SK-N-SH (cell line): Measurements from ENCODE around the gene KRT24. TPM values are rescaled to one million over a fixed set of nuclear protein-coding genes. Genes with fewer than 3 reads are reported as not detected.

Source experiments
- CTCF ChIA-PET: fragments of 300-600, 350-600 bp; formaldehyde crosslinking; extraction: SDS; loops from one replicate; lab custom pipeline; 2021; lab: Yijun Ruan, JAX
- POLR2A ChIA-PET: fragments of 350-600 bp; sonication (Branson Sonifier 250); formaldehyde crosslinking; extraction: SDS; loops from one replicate; lab custom pipeline; 2020; ENCODE audit warnings: antibody characterized with exemption, inconsistent platforms; lab: Yijun Ruan, JAX
- DNase-seq: peaks from one replicate; pipeline ENCODE4 v3.0.0; 2012
- H2AFZ ChIP-seq: fragments of 200-600 bp; sonication (generic); 2 replicates; pipeline ENCODE4 v1.8.1; 2016; ENCODE audit warnings: antibody characterized with exemption, mild to moderate bottlenecking, low read depth
- H3F3A ChIP-seq: fragments of 200-600 bp; sonication (generic); replicated peaks from 2 replicates; pipeline ENCODE3; 2016; ENCODE audit warnings: antibody characterized with exemption, mild to moderate bottlenecking; ENCODE audit not compliant: insufficient read depth
- H3K27ac ChIP-seq, 2 experiments: fragments of 200-500 bp in 1 of 2; fragments of 200-600 bp in 1 of 2; sonication (Bioruptor generic) in 1 of 2; sonication (generic), shearing (Covaris generic) in 1 of 2; 2 replicates each; pipeline versions ENCODE4 v1.5.1 to v1.6.1; 2014 to 2016; ENCODE audit warnings: low read depth in 2 of 2, inconsistent platforms in 1 of 2, low read length in 1 of 2, mild to moderate bottlenecking in 1 of 2, mixed read lengths in 1 of 2
- H3K27me3 ChIP-seq: fragments of 200-600 bp; sonication (generic), shearing (Covaris generic); 2 replicates; pipeline ENCODE4 v1.6.1; 2016; ENCODE audit warnings: mixed run types; ENCODE audit not compliant: insufficient read depth
- H3K36me3 ChIP-seq, 2 experiments: fragments of 200-500 bp in 1 of 2; fragments of 200-600 bp in 1 of 2; sonication (Bioruptor generic) in 1 of 2; sonication (generic) in 1 of 2; replicated peaks in 1 of 2; 2 replicates each; pipeline versions ENCODE3 to v1.5.1; 2014 to 2016; ENCODE audit warnings: low read length in 1 of 2, mild to moderate bottlenecking in 1 of 2; ENCODE audit not compliant: insufficient read depth in 2 of 2, control insufficient read depth in 1 of 2
- H3K4me1 ChIP-seq, 2 experiments: fragments of 200-500 bp in 1 of 2; fragments of 200-600 bp in 1 of 2; sonication (Bioruptor generic) in 1 of 2; sonication (generic), shearing (Covaris generic) in 1 of 2; 2 replicates each; pipeline versions ENCODE4 v1.5.1 to v1.6.1; 2014 to 2016; ENCODE audit warnings: low read depth in 1 of 2, low read length in 1 of 2, mixed run types in 1 of 2; ENCODE audit not compliant: insufficient read depth in 2 of 2, control insufficient read depth in 1 of 2
- H3K4me2 ChIP-seq: fragments of 200-600 bp; sonication (generic), shearing (Covaris generic); 2 replicates; pipeline ENCODE4 v1.6.1; 2017; ENCODE audit warnings: mixed run types
- H3K4me3 ChIP-seq, 2 experiments: fragments of 200-500 bp in 1 of 2; fragments of 200-600 bp in 1 of 2; sonication (Bioruptor generic) in 1 of 2; sonication (generic), shearing (Covaris generic) in 1 of 2; 2 replicates each; pipeline versions ENCODE4 v1.5.1 to v1.8.1; 2014 to 2016; ENCODE audit warnings: low read depth in 2 of 2, inconsistent platforms in 1 of 2, low read length in 1 of 2, mild to moderate bottlenecking in 1 of 2, mixed read lengths in 1 of 2, moderate library complexity in 1 of 2
- H3K79me2 ChIP-seq: fragments of 200-600 bp; sonication (generic); 2 replicates; pipeline ENCODE4 v1.8.1; 2017; ENCODE audit warnings: mild to moderate bottlenecking; ENCODE audit not compliant: insufficient read depth
- H3K9ac ChIP-seq: fragments of 200-600 bp; sonication (generic); 2 replicates; pipeline ENCODE4 v1.6.1; 2017; ENCODE audit warnings: mixed run types
- H3K9me2 ChIP-seq: fragments of 200-600 bp; sonication (generic); 2 replicates; pipeline ENCODE4 v1.6.1; 2017; ENCODE audit warnings: mixed run types
- H3K9me3 ChIP-seq: fragments of 200-600 bp; sonication (generic); 2 replicates; pipeline ENCODE4 v1.6.1; 2017; ENCODE audit warnings: mixed run types, mild to moderate bottlenecking, moderate library complexity
- H4K20me1 ChIP-seq: fragments of 200-600 bp; sonication (generic); 2 replicates; pipeline ENCODE4 v1.6.1; 2017; ENCODE audit warnings: mild to moderate bottlenecking, mixed run types; ENCODE audit not compliant: insufficient read depth
- CTCF ChIP-seq: fragments of 200-600 bp; sonication (generic); IDR thresholded peaks from 2 replicates; pipeline ENCODE4 v1.6.1; 2017; ENCODE audit warnings: antibody characterized with exemption, mild to moderate bottlenecking, moderate library complexity
- ELF1 ChIP-seq: IDR thresholded peaks from 2 replicates; pipeline ENCODE4 v1.4.0; 2012
- EZH2phosphoT487 ChIP-seq: fragments of 200-600 bp; sonication (generic); IDR thresholded peaks from 2 replicates; pipeline ENCODE4 v1.6.1; 2017; ENCODE audit warnings: low read depth, mixed run types, mild to moderate bottlenecking, antibody characterized with exemption, moderate library complexity, borderline replicate concordance
- FOSL2 ChIP-seq: IDR thresholded peaks from 2 replicates; pipeline ENCODE4 v1.4.0; 2012; ENCODE audit warnings: low read depth, mild to moderate bottlenecking, moderate library complexity, borderline replicate concordance
- FOXJ3 ChIP-seq: sonication (generic); formaldehyde crosslinking; IDR thresholded peaks from 2 replicates; pipeline ENCODE4 v1.5.1; 2020; ENCODE audit warnings: mild to moderate bottlenecking, missing genetic modification reagents
- GABPA ChIP-seq: IDR thresholded peaks from 2 replicates; pipeline ENCODE4 v1.4.0; 2012; ENCODE audit warnings: low read depth, mild to moderate bottlenecking
- JUND ChIP-seq: IDR thresholded peaks from 2 replicates; pipeline ENCODE4 v1.4.0; 2012
- MAX ChIP-seq: IDR thresholded peaks from 2 replicates; pipeline ENCODE4 v1.4.0; 2012; ENCODE audit warnings: low read depth
- MXI1 ChIP-seq: IDR thresholded peaks from 2 replicates; pipeline ENCODE4 v1.6.1; 2012; ENCODE audit warnings: mild to moderate bottlenecking, low read depth, low read length, improper control_type of control experiment
- PBX3 ChIP-seq: IDR thresholded peaks from 2 replicates; pipeline ENCODE4; 2012
- POLR2AphosphoS5 ChIP-seq: IDR thresholded peaks from 2 replicates; pipeline ENCODE4 v1.6.1; 2012; ENCODE audit warnings: low read depth, low read length
- RAD21 ChIP-seq: IDR thresholded peaks from 2 replicates; pipeline ENCODE4 v1.6.1; 2012; ENCODE audit warnings: mild to moderate bottlenecking, low read length
- SIN3A ChIP-seq: IDR thresholded peaks from 2 replicates; pipeline ENCODE4 v1.6.1; 2012; ENCODE audit warnings: low read depth, mild to moderate bottlenecking, low read length, moderate library complexity, borderline replicate concordance
- TEAD4 ChIP-seq: IDR thresholded peaks from 2 replicates; pipeline ENCODE4 v1.4.0; 2012; ENCODE audit warnings: mild to moderate bottlenecking, borderline replicate concordance; ENCODE audit not compliant: insufficient read depth
- USF1 ChIP-seq: IDR thresholded peaks from 2 replicates; pipeline ENCODE4 v1.4.0; 2012; ENCODE audit warnings: low read depth, borderline replicate concordance
- USF2 ChIP-seq: fragments of 150-350 bp; IDR thresholded peaks from 2 replicates; pipeline ENCODE4 v1.6.1; 2017; ENCODE audit warnings: antibody characterized with exemption, low read length, low read depth, borderline replicate concordance
- YY1 ChIP-seq: IDR thresholded peaks from 2 replicates; pipeline ENCODE4 v1.4.0; 2012; ENCODE audit warnings: low read depth, mild to moderate bottlenecking
- WGBS: methylation state at CpG from one replicate; pipeline ENCODE4 v1.1.6; 2017; ENCODE audit warnings: low lambda C conversion rate; 5-methylcytosine and 5-hydroxymethylcytosine counted together
- polyA plus RNA-seq, 3 experiments: library from polyadenylated mRNA; depleted of rRNA; stranded (reverse); fragments of >200 nt; gene quantifications; 2 replicates each; pipeline ENCODE4 v1.2.3, GENCODE V29; 2012

KRT24 gene
- polyA plus RNA-seq, 1 of the 3 experiments (the other 2 are of a cell fraction), result not detected

- no peaks in the 10 kb centered on the region for H3K79me2 ChIP-seq
- H3K27me3 ChIP-seq, result peaks cover 67% of the 10 kb centered on the region
- H3K9me3 ChIP-seq, result no peaks in the 10 kb centered on the region
- 15% methylated on average over 6 of the region's 6 CpGs for whole genome bisulfite sequencing
- H3K4me3 ChIP-seq, result no peak overlapping the region
- H3F3A ChIP-seq, result no peaks in the 10 kb centered on the region
- CTCF ChIA-PET, result no interaction called here
- TF ChIP-seq MXI1, result no peak
- TF ChIP-seq YY1, result no peak
- no peak for TF ChIP-seq JUND
- TF ChIP-seq EZH2phosphoT487, result no peak
- no peak for TF ChIP-seq POLR2AphosphoS5
- no peak for TF ChIP-seq USF1
- no peak for TF ChIP-seq PBX3
- no peak for TF ChIP-seq FOXJ3 (CRISPR knock-in tag)
- no peak for TF ChIP-seq TEAD4
- TF ChIP-seq GABPA, result no peak
- no peak for TF ChIP-seq RAD21
- no peak for TF ChIP-seq FOSL2
- no peak for TF ChIP-seq USF2
- TF ChIP-seq, all 33 proteins: peak for 0
- no peak overlapping the region for H3K9ac ChIP-seq
- H3K27ac ChIP-seq, result no peak overlapping the region
- POLR2A ChIA-PET, result no interaction called here
- H3K9me2 ChIP-seq, result no peaks in the 10 kb centered on the region
- H3K4me1 ChIP-seq, result no peaks in the 10 kb centered on the region; a peak in 1 of 4 replicates
- no peak for DNase-seq
- no peak overlapping the region for H2AFZ ChIP-seq
- no peaks in the 10 kb centered on the region for H3K36me3 ChIP-seq
- no peak overlapping the region for H3K4me2 ChIP-seq
- H4K20me1 ChIP-seq, result no peaks in the 10 kb centered on the region
Measured at GRCh38 chr17:40714473-40714872, 10.9 kb upstream of the KRT24 start.

- H3K9me2 ChIP-seq, result no peaks in the 10 kb centered on the region
Measured at GRCh38 chr17:40707745-40708144, 4.2 kb upstream of the KRT24 start.

More at GRCh38 chr17:40707745-40708144, 4.2 kb upstream of the KRT24 start:
- H2AFZ ChIP-seq, result no peak overlapping the region
- no peaks in the 10 kb centered on the region for H4K20me1 ChIP-seq
- TF ChIP-seq ELF1 (no peak), USF1 (no peak), SIN3A (no peak), MAX (no peak), JUND (no peak), FOXJ3 (CRISPR knock-in tag) (no peak), CTCF (no peak), YY1 (no peak), MXI1 (no peak)
- H3K79me2 ChIP-seq, result no peaks in the 10 kb centered on the region
- no peak overlapping the region for H3K27ac ChIP-seq
- 15% methylated on average over 7 of the region's 7 CpGs for WGBS
- POLR2A ChIA-PET, result no interaction called here
- no peak overlapping the region for H3K9ac ChIP-seq
- no peaks in the 10 kb centered on the region for H3K4me1 ChIP-seq
- no peaks in the 10 kb centered on the region for H3F3A ChIP-seq
- no peak overlapping the region for H3K4me3 ChIP-seq
- peaks cover 75% of the 10 kb centered on the region for H3K27me3 ChIP-seq
- CTCF ChIA-PET, result interaction anchor here (1.5 kb wide), 1 partner anchor 11 kb away, joined by 6 read pairs; no protein-coding TSS in a partner anchor
- H3K9me3 ChIP-seq, result no peaks in the 10 kb centered on the region
- no peak for DNase-seq
- no peak overlapping the region for H3K4me2 ChIP-seq
- H3K36me3 ChIP-seq, result no peaks in the 10 kb centered on the region
